Transverse colon (tissue), 4 donors: ENCODE results near the gene TMEM164. TPM values are rescaled to one million over a fixed set of nuclear protein-coding genes. Genes with fewer than 3 reads are reported as not detected.

Experiments used
- DNase-seq: peaks from one replicate; pipeline ENCODE4 v3.0.0-alpha.2; 2019
- H3K27ac ChIP-seq, 4 donors: fragments of 200-600 bp; sonication (generic); 2 replicates each; pipeline ENCODE4 v1.5.1; 2016 to 2018; ENCODE audit warnings: inconsistent platforms in 4 of 4
- H3K27me3 ChIP-seq: fragments of 200-600 bp; sonication (generic); 2 replicates; pipeline ENCODE4 v1.5.1; 2017; ENCODE audit warnings: inconsistent platforms
- H3K36me3 ChIP-seq, 4 donors: fragments of 200-600 bp; sonication (generic); 2 replicates each; pipeline ENCODE4 v1.5.1; 2017 to 2019; ENCODE audit warnings: inconsistent platforms in 4 of 4
- H3K4me1 ChIP-seq, 4 donors: fragments of 200-600 bp; sonication (generic); 2 replicates each; pipeline ENCODE4 v1.5.1; 2017 to 2020; ENCODE audit warnings: inconsistent platforms in 4 of 4
- H3K4me3 ChIP-seq, 4 donors: fragments of 200-600 bp; sonication (generic); 1 replicate in 1 of 4; 2 replicates in 3 of 4; pipeline versions ENCODE4 v1.5.1 to v1.6.1; 2017 to 2019; ENCODE audit warnings: inconsistent platforms in 4 of 4
- H3K9me3 ChIP-seq, 2 donors: fragments of 200-600 bp; sonication (generic); 2 replicates each; pipeline ENCODE4 v1.5.1; 2017 to 2019; ENCODE audit warnings: inconsistent platforms in 2 of 2
- CTCF ChIP-seq, 5 experiments: fragments of 200-600 bp in 3 of 5; fragments of 450-650 bp in 2 of 5; sonication (generic) in 3 of 5; IDR thresholded peaks; 1 replicate in 2 of 5; 2 replicates in 3 of 5; pipeline ENCODE4 v1.5.1; 2016 to 2017; ENCODE audit warnings: antibody characterized with exemption in 5 of 5, inconsistent platforms in 3 of 5, mild to moderate bottlenecking in 2 of 5, moderate library complexity in 1 of 5
- EP300 ChIP-seq: sonication (generic); formaldehyde crosslinking; IDR thresholded peaks from one replicate; pipeline ENCODE4 v1.6.1; 2017; ENCODE audit warnings: antibody characterized with exemption, low read depth
- POLR2A ChIP-seq: fragments of 450-650 bp; IDR thresholded peaks from one replicate; pipeline ENCODE4 v1.6.1; 2016; ENCODE audit warnings: antibody characterized with exemption, mild to moderate bottlenecking, moderate library complexity
- POLR2AphosphoS5 ChIP-seq, 3 donors: sonication (generic); formaldehyde crosslinking; IDR thresholded peaks; one replicate each; pipeline ENCODE4 v1.6.1; 2016; ENCODE audit warnings: antibody characterized with exemption in 3 of 3
- WGBS, 2 donors: methylation state at CpG; one replicate each; pipeline ENCODE4 v1.1.5; 2018; ENCODE audit warnings: low coverage in 1 of 2; 5-methylcytosine and 5-hydroxymethylcytosine counted together
- in situ Hi-C, 4 donors: fragments of 200-750 bp; cut with MboI; loops; one replicate each; pipeline versions ENCODE4 v1.15.0 to v1.15.1; 2017; ENCODE audit warnings: low sequenced_read_pairs in 3 of 4, low pct_ligation_motif_present in 1 of 4, low pct_unique_long_range_greater_than_20kb in 1 of 4
- intact Hi-C: fragments of 100-400 bp; cut with DNase I; formaldehyde crosslinking; loops from one replicate; pipeline ENCODE4 v1.15.1; 2023; ENCODE audit warnings: low total_unique reads
- total RNA-seq, 4 donors: library from RNA; depleted of rRNA; stranded (reverse); fragments of >200 nt; gene quantifications; one replicate each; pipeline ENCODE4 v1.1.0, GENCODE V29; 2016

TMEM164 gene
- total RNA-seq, 4 donors from 2014 or later = 19.5 to 112 (median 91.3) TPM

- intact Hi-C loops = no loop called here
- in situ Hi-C loops = loop anchor here (10.0 to 25.0 kb wide), 3 partner anchors 229 to 656 kb away; partner anchors contain the start of gene GUCY2F (in 1 of the 4)
- Histone ChIP-seq H3K9me3 (no peaks in the 10 kb centered on the region), H3K36me3 (no peaks in the 10 kb centered on the region), H3K27me3 (no peaks in the 10 kb centered on the region), H3K4me1 (peaks cover 0 to 10% (median 0%) of the 10 kb centered on the region in 4 donors), H3K4me3 (no peak overlapping the region), H3K27ac (no peak overlapping the region)
- 63% methylated on average over 6 of the region's 6 CpGs; no CpG with 5 or more reads in 1 of the 2 donors for WGBS, 2 donors
- no peak for TF ChIP-seq CTCF (IDR thresholded peaks at IDR 0.05)
- TF ChIP-seq EP300 = no peak
- no peak for TF ChIP-seq POLR2AphosphoS5 (IDR thresholded peaks at IDR 0.05)
- no peak for TF ChIP-seq POLR2A
- DNase-seq = no peak
Measured at GRCh38 chrX:110143454-110144210, 140.7 kb downstream of the TMEM164 start.

- H3K27ac ChIP-seq = no peak overlapping the region
- in situ Hi-C loops = loop anchor here (10.0 to 25.0 kb wide), 3 partner anchors 231 to 658 kb away; partner anchors contain the start of gene GUCY2F (in 1 of the 4)
- no peaks in the 10 kb centered on the region for H3K9me3 ChIP-seq
- no peak overlapping the region for H3K4me3 ChIP-seq
- H3K4me1 ChIP-seq = peaks cover 0 to 10% (median 0%) of the 10 kb centered on the region in 4 donors
- intact Hi-C loops = no loop called here
- no peaks in the 10 kb centered on the region for H3K36me3 ChIP-seq
- no peaks in the 10 kb centered on the region for H3K27me3 ChIP-seq
- no peak for DNase-seq
- no peak for TF ChIP-seq POLR2A
- no peak for TF ChIP-seq POLR2AphosphoS5 (IDR thresholded peaks at IDR 0.05)
- TF ChIP-seq CTCF (IDR thresholded peaks at IDR 0.05) = no peak
- TF ChIP-seq EP300 = no peak
Measured at GRCh38 chrX:110145311-110145710, 142.4 kb downstream of the TMEM164 start.

GRCh38 chrX:110145854-110146253, 142.9 kb downstream of the TMEM164 start:
- Histone ChIP-seq H3K4me3 (no peak overlapping the region), H3K36me3 (no peaks in the 10 kb centered on the region), H3K9me3 (no peaks in the 10 kb centered on the region), H3K4me1 (peaks cover 0 to 10% (median 0%) of the 10 kb centered on the region in 4 donors), H3K27me3 (no peaks in the 10 kb centered on the region), H3K27ac (no peak overlapping the region)
- TF ChIP-seq CTCF (IDR thresholded peaks at IDR 0.05) (peak; percentile 13 to 59 (median 40)), EP300 (no peak)
- in situ Hi-C loops = loop anchor here (10.0 to 25.0 kb wide), 3 partner anchors 231 to 659 kb away; partner anchors contain the start of gene GUCY2F (in 1 of the 4)
- DNase-seq = no peak
- intact Hi-C loops = no loop called here
- 24% methylated on average over 4 of the region's 4 CpGs; no CpG with 5 or more reads in 1 of the 2 donors for WGBS, 2 donors

- H3K27me3 ChIP-seq = no peaks in the 10 kb centered on the region
- TF ChIP-seq CTCF (IDR thresholded peaks at IDR 0.05) = peak; percentile 43 to 51 (median 48)
- TF ChIP-seq POLR2AphosphoS5 (IDR thresholded peaks at IDR 0.05) = no peak
- TF ChIP-seq POLR2A = no peak
- no peak for TF ChIP-seq EP300
- DNase-seq = peak; percentile 35
- no peak overlapping the region for H3K27ac ChIP-seq
- no peaks in the 10 kb centered on the region for H3K36me3 ChIP-seq
- intact Hi-C loops = no loop called here
- H3K9me3 ChIP-seq = no peaks in the 10 kb centered on the region
- 4% methylated on average over 2 of the region's 2 CpGs; no CpG with 5 or more reads in 1 of the 2 donors for WGBS, 2 donors
- H3K4me3 ChIP-seq = no peak overlapping the region
- in situ Hi-C loops = loop anchor here (10.0 to 25.0 kb wide), 3 partner anchors 232 to 659 kb away; partner anchors contain the start of gene GUCY2F (in 1 of the 4)
- H3K4me1 ChIP-seq = peaks cover 0 to 10% (median 0%) of the 10 kb centered on the region in 4 donors
Measured at GRCh38 chrX:110146521-110146920, 143.6 kb downstream of the TMEM164 start.
